ENCODE results near the gene PCBP3. TPM values are rescaled to one million over a fixed set of nuclear protein-coding genes. Genes with fewer than 3 reads are reported as not detected.

The PCBP3 gene
- polyA plus RNA-seq, 1 donor from 2014 or later: 1.7 TPM

- no peaks in the 10 kb centered on the region for H3K79me2 ChIP-seq (replicated peaks; ENCODE audit: insufficient read depth, low read length)
- no peaks in the 10 kb centered on the region for H4K20me1 ChIP-seq (ENCODE audit: insufficient read depth)
- no peaks in the 10 kb centered on the region for H3K9me2 ChIP-seq (ENCODE audit: insufficient read depth, low read length)
- no peak overlapping the region for H3K9ac ChIP-seq (ENCODE audit: low read length)
- no peak overlapping the region for H3K27ac ChIP-seq (ENCODE audit: low read length)
- H3F3A ChIP-seq (ENCODE audit: insufficient read depth, low read length, poor library complexity, severe bottlenecking): no peaks in the 10 kb centered on the region
- peaks cover 7% of the 10 kb centered on the region for H3K9me3 ChIP-seq (ENCODE audit: low read length)
- no peaks in the 10 kb centered on the region for H3K36me3 ChIP-seq (ENCODE audit: insufficient read depth, low read length)
- H3K27me3 ChIP-seq (ENCODE audit: insufficient read depth, low read depth, low read length): no peaks in the 10 kb centered on the region
- H3K4me2 ChIP-seq (ENCODE audit: low read length): no peak overlapping the region
- TF ChIP-seq EZH2 (IDR thresholded peaks at IDR 0.05; ENCODE audit: borderline replicate concordance, insufficient read depth, low read length, poor library complexity, severe bottlenecking): no peak
- no peak for TF ChIP-seq CTCF (IDR thresholded peaks at IDR 0.05; ENCODE audit: poor library complexity, severe bottlenecking)
- TF ChIP-seq POLR2AphosphoS5 (IDR thresholded peaks at IDR 0.05): no peak
- TF ChIP-seq TAF1 (IDR thresholded peaks at IDR 0.05; ENCODE audit: low read depth): no peak
- no peak for TF ChIP-seq REST (IDR thresholded peaks at IDR 0.05; ENCODE audit: borderline replicate concordance)
- no peak for TF ChIP-seq MXI1 (conservative IDR thresholded peaks at IDR 0.05; ENCODE audit: poor library complexity, severe bottlenecking)
- TF ChIP-seq RAD21 (conservative IDR thresholded peaks at IDR 0.05): no peak
- no peak for TF ChIP-seq EP300 (conservative IDR thresholded peaks at IDR 0.05; ENCODE audit: poor library complexity, severe bottlenecking)
- TF ChIP-seq SMC3 (conservative IDR thresholded peaks at IDR 0.05; ENCODE audit: poor library complexity): no peak
- no peak overlapping the region for H3K4me3 ChIP-seq (ENCODE audit: low read length)
- H2AFZ ChIP-seq (ENCODE audit: low read depth, low read length): no peak overlapping the region
These were observed 289.5 kb downstream of the PCBP3 start for GRCh38 chr21:45932922-45933502.

- Histone ChIP-seq H3K27me3 (ENCODE audit: insufficient read depth, low read depth, low read length) (no peaks in the 10 kb centered on the region), H3K27ac (ENCODE audit: low read length) (no peak overlapping the region), H4K20me1 (ENCODE audit: insufficient read depth) (no peaks in the 10 kb centered on the region), H3K4me3 (ENCODE audit: low read length) (no peak overlapping the region), H3K36me3 (ENCODE audit: insufficient read depth, low read length) (no peaks in the 10 kb centered on the region), H3K9ac (ENCODE audit: low read length) (no peak overlapping the region), H2AFZ (ENCODE audit: low read depth, low read length) (no peak overlapping the region), H3F3A (ENCODE audit: insufficient read depth, low read length, poor library complexity, severe bottlenecking) (no peaks in the 10 kb centered on the region), H3K9me3 (ENCODE audit: low read length) (peaks cover 7% of the 10 kb centered on the region), H3K9me2 (ENCODE audit: insufficient read depth, low read length) (no peaks in the 10 kb centered on the region), H3K4me2 (ENCODE audit: low read length) (no peak overlapping the region), H3K79me2 (replicated peaks; ENCODE audit: insufficient read depth, low read length) (no peaks in the 10 kb centered on the region)
- TF ChIP-seq CTCF (IDR thresholded peaks at IDR 0.05; ENCODE audit: poor library complexity, severe bottlenecking) (no peak), REST (IDR thresholded peaks at IDR 0.05; ENCODE audit: borderline replicate concordance) (no peak), MXI1 (conservative IDR thresholded peaks at IDR 0.05; ENCODE audit: poor library complexity, severe bottlenecking) (no peak), RAD21 (conservative IDR thresholded peaks at IDR 0.05) (no peak)
These were observed 290.6 kb downstream of the PCBP3 start for GRCh38 chr21:45934085-45934484.

Measured in neural cell (in vitro differentiated cells).